ENCODE measurements around the gene FBXO17.

DNA sequence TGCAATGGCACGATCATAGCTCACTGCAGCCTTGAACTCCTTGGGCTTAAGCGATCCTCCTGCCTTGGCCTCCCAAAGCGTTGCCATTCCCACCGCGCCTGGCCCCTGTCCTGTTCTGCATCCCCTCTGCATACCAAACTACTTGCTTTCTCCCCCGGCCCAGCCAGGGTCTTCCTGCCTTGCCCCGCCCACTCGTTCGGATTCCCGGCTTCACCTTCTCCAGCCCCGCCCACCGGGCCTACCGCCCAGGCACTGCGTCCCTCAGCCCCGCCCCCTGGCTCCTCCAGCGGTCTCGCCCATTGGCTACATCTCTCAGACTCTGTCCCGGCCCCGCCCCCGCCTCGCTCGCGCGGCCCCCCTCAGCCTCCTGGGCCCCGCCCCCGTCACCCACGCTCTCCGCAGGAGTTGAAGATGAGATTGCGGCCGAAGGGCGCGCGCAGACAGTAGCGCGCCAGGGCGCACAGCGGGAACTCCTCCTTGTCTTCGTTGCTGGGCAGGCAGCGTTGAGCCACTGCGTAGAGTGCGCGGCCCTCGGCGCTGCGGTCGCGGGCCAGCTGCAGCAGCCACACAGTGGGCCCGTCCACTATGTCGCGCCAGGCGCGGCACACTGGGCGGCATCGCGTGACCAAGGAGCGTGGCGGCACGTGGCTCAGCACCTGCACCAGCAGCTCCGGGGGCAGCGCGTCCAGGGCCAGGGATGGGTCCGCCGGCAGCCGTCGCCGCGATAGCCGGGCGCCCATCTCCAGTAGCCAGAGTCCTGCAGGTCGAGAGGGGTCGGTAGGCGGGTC, 25.8 kb downstream of the FBXO17 start:
- TF ChIP-seq, protein P1, sequence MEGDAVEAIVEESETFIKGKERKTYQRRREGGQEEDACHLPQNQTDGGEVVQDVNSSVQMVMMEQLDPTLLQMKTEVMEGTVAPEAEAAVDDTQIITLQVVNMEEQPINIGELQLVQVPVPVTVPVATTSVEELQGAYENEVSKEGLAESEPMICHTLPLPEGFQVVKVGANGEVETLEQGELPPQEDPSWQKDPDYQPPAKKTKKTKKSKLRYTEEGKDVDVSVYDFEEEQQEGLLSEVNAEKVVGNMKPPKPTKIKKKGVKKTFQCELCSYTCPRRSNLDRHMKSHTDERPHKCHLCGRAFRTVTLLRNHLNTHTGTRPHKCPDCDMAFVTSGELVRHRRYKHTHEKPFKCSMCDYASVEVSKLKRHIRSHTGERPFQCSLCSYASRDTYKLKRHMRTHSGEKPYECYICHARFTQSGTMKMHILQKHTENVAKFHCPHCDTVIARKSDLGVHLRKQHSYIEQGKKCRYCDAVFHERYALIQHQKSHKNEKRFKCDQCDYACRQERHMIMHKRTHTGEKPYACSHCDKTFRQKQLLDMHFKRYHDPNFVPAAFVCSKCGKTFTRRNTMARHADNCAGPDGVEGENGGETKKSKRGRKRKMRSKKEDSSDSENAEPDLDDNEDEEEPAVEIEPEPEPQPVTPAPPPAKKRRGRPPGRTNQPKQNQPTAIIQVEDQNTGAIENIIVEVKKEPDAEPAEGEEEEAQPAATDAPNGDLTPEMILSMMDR (CRISPR knock-in tag; IDR thresholded peaks at IDR 0.05), result no peak
- TF ChIP-seq TBX2 (CRISPR knock-in tag; IDR thresholded peaks at IDR 0.05; ENCODE audit: borderline replicate concordance) (no peak), HNRNPH1 (optimal IDR thresholded peaks at IDR 0.05; ENCODE audit: low read depth, low read length) (no peak), ZNF501 (CRISPR knock-in tag; IDR thresholded peaks at IDR 0.05) (no peak)
- TF ChIP-seq, protein P2, sequence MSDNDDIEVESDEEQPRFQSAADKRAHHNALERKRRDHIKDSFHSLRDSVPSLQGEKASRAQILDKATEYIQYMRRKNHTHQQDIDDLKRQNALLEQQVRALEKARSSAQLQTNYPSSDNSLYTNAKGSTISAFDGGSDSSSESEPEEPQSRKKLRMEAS (IDR thresholded peaks at IDR 0.05), result no peak
